HG03175 (cell line): ENCODE data around the gene SMCHD1.
"Not testable (repeated sequence)": the region's sequence is repeated elsewhere in the genome, so short reads cannot be mapped to it uniquely, and the experiment has no call there.

Experiments used
- ATAC-seq: cut with Tn5 transposase; IDR thresholded peaks from one replicate; pipeline ENCODE4 v1.9.1; 2021; ENCODE audit warnings: mild to moderate bottlenecking, moderate library complexity; ENCODE audit not compliant: unreplicated experiment

Gene SMCHD1

GRCh38 chr18:2848247-2849246 lies 193.0 kb downstream of the SMCHD1 start:
- no peak for ATAC-seq

DNA sequence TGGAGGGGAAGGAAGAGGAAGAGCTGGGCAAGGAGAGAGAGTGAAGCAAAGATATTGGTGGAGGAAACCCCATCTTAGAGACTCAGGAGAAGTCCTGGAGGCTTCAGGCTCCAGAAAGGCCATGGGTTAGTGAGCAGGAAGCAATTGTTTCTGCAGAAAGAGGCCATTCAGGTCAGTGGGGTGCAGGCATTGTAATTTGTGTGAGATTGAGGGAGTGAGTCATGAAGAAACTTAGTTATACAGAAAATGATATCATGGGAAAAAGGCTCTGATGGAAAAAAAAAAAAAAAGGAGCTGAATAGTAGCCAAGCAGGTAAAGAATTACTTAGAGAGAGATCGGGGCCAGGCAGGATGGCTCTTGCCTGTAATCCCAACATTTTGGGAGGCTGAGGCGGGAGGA lies 195.3 kb downstream of the SMCHD1 start:
- no peak for ATAC-seq

- ATAC-seq, result no peak
Observed at GRCh38 chr18:2851771-2852170, 196.2 kb downstream of the SMCHD1 start.

- not testable (repeated sequence) for ATAC-seq
Observed at GRCh38 chr18:2852460-2852859, 196.9 kb downstream of the SMCHD1 start.

DNA sequence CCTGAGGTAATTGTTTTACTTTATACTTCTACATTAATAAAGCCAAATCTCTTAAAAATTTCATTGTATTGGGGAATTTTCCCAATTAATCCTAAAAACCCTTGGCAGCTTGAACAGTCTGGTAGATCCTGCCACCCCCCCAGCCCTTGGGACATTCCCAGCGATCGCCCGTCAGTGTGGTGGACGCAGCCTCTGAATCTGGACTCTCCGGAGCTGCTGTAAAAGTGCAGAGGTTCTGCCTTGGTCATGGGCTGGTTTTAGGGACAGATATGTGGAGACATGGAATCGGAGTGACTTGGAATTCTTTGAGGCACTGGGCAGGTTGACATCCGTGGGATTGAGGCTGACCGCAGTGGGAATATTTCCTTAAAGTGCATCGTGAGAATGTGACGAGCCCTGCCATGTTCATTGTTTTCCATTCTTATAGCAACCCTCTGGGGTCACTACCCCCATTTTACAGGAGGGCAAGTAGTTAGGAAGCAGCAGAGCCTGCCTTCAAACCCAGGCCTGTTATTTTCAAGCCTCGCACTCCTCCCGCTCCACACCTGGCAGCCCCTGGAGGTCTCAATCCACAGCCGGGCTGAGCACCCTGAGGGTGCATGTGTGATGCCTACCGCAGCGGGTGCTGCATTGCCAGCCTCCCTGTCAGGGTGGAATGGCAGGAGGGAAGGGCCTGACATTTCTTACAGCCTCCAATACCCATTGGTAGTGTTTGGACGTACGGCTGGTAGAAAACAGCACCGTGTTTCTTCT lies 197.8 kb downstream of the SMCHD1 start:
- ATAC-seq, result no peak

DNA sequence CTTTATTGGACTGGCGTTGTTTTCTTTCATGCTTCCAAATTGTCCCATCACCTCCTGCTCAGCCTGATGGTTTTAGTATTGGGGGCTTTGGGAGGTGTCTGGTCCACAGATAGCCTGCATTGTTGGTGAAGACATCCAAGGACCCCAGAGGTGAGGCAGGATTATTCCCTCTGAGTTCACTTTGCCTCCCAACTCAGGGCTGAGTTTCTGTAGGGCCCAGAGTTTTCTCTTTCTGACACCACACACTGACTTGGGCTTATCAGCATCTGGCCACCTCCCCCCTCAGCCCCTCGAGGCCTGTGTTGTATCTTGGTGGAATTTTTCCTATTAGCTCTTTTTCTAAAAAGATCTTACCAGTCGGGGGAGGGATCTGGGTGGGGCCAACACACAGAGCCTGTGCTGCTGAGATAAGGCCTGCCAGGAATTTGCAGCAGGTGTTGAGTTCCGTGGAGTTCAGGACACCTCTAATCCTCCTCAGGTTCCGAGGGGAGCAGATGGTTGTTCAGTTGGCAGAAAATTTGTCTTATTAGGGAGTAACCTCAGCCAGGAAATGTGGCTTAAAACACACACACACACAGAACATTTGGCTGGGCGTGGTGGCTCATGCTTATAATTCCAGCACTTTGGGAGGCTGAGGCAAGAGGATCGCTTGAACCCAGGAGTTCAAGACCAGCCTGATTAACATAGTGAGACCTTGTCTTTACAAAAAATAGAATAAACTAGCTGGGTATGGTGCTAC lies 198.6 kb downstream of the SMCHD1 start:
- ATAC-seq, result no peak
